Stimulated activated CD8-positive, alpha-beta memory T cell treated with anti-CD3 and anti-CD28 coated beads, Interleukin-15, amount 100 ng/mL, for 24 hours (primary cell): ENCODE measurements around the gene FNBP1L.
A peak's percentile ranks its signal among the peaks of the same experiment; 100 is the strongest.

Experiments
- DNase-seq: peaks from one replicate; pipeline ENCODE4 v3.0.0-alpha.2; 2020; ENCODE audit warnings: low read depth

FNBP1L gene

DNA sequence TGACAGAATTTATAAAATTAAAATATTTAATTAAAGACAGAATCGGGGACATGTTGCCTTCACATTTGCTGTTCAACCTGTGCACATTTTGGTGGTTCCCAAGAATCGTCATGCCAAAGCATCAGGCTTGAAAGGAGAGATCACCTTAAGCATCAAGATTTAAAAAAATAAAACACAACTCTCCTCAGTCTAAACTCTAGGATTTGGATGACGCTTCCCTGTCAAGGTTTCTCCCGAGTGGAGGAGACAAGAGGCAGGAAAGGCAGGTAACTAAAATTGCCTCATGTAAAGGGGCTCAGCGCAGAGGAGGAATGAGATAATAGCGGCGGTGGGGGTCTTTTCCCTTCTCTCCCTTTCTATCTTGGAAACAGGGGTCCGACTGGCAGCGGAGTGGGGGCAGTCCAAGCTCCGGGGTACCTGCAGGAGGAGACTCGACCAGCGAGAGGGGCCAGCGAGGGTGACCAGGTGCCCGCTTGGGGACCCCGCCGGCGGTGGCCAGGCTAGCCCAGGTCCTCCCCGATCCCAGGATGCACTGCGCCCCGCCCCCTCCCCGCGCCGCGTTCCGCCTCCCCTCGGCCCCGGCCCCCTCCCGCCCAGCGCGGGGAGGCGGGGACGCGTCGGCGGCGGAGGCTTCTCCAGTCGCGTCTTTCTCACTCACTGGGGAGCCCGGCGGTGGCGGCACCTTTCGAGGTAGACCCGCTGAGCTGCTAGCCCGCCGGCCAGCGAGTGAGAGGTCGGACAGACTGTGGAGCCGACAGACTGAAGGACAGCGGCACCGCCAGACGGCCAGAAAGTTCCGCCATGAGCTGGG lies at the start of gene FNBP1L:
FNBP1L (plus strand) TSS at position 638 of the 811 bp plus-strand sequence; CDS start at position 802, 164 bp downstream.
- DNase-seq, result peak; percentile 19

DNA sequence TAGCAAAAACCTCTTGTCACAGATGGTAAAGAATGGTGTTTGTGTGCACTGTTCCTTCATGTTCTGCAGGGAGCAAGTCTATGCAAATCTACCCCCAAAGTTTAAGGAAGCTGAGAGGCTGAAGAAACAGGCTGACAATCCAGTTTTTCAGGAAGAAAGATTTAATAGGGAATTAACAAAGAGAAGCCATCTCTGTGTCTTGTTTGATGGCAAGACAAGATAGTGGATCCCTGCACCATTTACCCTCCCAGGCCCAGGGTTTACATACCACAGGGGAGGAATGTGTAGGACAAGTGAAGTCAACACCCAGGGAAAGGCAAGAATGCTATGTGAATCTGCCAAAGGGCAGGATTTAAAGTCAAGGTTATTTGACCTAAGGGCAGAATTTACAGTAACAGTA lies 48.1 kb upstream of the FNBP1L start:
- DNase-seq, result no peak

DNA sequence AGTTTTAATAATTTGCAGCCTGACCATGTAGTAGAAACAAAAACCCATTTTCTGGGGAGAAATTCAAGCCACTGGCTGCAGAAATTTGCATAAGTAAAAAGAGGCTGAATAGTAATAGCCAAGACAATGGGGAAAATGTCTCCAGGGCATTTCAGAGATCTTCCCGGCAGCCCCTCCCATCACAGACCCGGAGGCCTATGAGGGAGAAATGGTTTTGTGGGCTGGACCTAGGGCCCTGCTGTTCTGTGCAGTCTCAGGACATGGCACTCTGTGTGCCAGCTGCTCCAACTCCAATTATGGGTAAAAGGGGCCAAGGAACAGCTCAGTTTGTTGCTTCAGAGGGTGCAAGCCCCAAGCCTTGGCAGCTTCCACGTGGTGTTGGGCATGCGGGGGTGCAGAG lies 39.7 kb upstream of the FNBP1L start:
- no peak for DNase-seq

DNA sequence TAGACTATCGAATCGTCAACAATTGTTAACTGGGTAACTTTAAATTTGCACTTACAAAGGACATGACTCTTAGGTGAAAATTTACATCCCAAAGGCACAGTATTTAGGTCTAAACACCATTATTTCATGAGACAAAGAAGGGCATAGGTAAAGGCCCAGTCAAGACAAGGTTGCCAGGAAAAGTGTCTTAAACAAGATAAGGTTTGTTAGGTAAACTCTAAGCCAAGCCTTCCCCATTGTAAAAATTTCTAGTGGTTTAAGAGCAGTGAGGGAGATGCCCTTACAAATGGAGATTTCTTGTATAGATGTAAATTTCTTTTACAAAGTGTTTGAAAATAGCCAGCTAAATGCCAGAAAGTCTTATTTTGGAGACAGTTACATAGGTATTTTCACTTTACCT lies 36.9 kb upstream of the FNBP1L start:
- DNase-seq, result no peak

DNA sequence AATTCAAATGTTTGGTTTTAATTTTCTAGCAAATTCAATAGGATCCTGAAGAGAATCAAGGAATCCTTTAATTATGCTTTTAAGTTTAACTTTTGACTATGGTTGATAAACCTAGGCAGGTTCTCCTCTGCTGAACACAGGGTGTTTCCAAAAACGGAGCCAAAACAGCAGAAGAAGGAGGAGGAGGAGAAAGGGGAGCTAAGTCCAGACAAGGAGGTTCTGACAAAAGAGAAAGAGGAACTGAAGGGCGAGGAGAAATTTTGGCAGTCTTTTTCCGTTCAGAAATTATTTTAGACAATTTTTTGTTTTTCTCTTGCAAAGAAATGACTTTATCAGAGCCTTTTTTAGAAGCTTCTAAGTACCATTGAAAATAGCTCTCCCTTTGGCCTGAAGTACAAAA lies 33.2 kb upstream of the FNBP1L start:
- no peak for DNase-seq

DNA sequence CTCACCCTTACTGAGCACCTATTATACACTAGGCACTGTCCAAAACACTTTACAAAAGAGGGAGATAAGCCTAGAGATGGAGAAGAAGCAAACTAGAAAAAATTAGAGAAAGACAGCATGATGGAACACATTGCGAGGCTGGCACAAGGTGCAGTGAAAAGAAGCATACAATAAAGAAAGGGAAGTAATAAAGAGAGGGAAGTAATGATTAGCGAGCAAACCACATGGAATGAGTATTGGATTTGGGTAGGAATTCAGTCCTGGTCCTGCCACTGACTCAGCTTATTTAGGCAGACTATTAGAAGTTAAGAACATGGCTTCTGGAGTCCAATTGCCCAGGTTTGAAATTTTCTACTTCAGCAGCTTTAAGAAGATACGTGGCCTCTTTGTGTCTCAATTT lies 32.6 kb upstream of the FNBP1L start:
- DNase-seq, result no peak

DNA sequence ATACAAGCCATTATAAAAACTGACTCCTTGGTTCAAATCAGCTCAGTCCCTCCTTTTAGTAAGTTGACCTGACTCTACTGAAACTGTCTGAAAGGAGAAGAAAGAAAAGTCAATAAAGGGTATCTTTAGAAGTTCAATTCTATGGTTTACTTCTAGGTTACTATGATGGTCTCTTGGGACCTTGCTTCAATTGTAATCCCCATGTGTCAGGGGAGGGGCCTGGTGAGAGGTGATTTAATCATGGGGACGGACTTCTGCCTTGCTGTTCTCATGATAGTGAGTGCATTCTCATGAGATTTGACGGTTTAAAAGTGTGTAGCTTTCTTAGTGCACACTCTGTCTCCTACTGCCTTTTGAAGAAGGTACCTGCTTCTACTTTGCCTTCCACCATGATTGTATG lies 31.7 kb upstream of the FNBP1L start:
- DNase-seq, result no peak

DNA sequence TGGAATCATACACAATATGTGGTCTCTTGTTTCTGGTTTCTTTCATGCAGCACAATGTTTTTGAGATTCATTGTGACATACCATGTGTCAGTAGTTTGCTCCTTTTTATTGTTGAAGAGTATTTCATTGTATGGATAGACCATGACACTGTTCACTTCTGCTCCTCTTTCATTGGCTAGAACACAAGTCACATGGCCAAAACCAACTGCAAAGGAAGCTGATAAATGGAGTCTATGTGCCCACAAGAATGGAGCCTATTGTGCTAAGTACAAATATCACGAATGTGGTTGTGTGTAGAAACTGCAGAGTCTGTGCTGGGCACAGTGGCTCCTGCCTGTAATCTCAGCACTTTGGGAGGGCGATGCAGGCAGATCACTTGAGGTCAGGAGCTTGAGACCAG lies 28.6 kb upstream of the FNBP1L start:
- no peak for DNase-seq

DNA sequence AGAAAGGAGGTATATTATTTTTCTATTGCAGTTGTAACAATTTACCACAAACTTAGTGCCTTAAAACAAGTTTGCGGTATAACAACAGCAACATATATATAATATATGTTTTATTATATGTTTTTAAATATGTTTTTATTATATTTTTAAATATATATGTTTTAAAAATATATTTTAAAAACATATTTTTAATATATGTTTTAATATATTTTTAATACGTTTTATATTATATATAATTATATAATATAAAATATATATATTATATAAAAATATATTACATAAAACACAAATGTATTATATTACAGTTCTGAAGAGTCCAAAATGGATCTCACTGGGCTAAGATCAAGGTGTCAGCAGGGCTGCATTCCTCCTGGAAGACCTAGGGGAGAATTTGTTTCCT lies 27.5 kb upstream of the FNBP1L start:
- DNase-seq, result no peak

DNA sequence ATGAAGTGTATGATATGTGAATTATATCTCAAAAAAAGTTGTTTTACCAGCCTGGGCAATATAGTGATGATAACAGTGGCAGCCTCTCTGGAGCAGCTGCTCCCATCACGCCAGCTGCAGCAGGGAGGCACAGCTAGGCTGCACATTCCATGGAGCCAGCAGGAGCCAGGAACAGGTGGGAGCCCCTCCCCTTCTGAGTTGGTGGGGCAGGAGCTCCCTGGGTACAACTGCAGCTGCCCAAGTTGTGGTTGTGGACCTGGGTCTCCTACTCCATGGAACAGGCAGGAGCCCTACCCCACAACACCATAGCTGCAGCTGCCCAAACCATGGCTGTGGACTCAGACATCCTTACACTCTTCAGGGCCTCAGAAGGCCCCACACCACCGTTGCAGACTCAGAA lies 21.7 kb upstream of the FNBP1L start:
- DNase-seq, result no peak

DNA sequence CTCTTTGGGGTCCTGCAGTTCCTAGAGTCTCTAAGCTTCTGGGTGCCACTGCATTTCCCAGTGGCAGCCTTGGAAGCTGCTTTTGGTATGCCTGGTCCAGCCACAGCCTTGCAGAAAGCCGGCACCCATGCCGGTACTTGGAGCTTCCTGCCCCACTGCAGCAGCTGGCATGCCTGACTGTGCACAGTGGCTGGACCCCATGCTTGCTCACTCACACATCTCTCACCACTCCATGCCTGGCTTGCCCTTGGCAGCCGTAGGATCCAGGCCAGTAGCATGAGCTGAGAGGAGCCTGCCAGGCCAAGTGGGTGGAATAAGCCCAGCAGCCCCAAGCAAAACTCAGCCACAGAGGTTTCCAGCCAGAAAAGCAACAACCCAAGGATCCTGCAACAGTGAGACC lies 20.3 kb upstream of the FNBP1L start:
- DNase-seq, result no peak

DNA sequence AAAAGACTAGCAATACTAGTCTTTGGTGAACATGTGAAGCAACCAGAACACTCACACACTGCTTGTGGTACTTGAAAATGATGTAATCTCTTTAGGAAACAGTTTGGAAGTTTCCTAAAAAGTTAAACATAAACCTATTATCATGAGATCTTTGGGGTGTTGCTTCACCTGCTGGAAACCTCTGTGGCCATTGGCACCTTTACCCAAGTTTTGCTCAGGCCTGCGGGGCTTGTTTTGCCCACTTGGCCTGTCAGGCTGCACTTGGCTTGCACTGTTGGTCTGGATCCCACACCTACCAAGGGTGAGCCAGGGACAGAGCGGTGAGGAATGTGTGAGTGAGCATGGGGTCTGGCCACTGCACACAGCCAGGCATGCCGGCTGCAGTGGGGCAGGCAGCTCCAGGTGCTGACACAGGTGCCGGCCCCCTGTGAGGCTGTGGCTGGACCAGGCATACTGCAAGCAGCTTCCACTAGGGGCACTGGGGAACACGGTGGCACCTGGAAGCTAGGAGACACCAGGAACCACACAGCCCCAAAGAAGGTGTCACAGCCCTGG lies 14.4 kb upstream of the FNBP1L start:
- no peak for DNase-seq

DNA sequence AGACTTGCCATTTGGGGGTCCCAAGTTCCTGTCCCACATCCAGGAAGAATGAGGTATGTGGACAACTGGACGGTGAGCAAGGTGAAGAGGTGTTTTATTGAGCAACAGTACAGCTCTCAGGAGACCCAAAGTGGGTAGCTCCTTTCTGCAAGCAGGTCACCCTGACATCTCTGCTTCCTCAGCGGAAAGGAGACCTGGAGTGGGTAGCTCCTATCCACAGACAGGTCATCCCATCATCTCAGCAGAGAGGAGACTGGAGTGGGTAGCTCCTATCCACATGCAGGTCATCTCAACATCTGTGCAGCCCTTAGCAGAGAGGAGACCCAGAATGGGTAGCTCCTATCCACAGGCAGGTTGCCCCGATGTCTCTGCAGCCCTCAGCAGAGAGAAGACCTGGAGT lies 13.8 kb upstream of the FNBP1L start:
- DNase-seq, result no peak

DNA sequence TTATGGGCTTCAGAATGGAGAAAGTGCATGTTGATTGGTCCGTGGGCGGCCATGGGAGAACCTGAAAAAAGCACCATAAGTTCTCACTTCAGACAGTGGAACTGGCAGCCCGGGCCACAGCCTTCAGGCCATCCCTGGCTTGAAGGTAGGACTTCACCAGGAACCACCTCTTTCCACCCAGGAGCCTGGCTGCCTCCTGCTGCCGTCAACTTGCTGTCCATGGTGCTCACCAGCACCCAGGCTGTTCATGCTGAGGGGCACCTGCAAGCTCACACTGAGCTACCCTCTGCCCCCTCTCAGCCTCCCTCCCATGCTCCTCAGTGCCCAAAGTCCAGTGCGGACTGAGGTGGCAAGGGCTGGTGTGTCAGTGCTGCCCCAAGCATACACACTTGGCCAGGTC lies 12.9 kb upstream of the FNBP1L start:
- DNase-seq, result no peak

DNA sequence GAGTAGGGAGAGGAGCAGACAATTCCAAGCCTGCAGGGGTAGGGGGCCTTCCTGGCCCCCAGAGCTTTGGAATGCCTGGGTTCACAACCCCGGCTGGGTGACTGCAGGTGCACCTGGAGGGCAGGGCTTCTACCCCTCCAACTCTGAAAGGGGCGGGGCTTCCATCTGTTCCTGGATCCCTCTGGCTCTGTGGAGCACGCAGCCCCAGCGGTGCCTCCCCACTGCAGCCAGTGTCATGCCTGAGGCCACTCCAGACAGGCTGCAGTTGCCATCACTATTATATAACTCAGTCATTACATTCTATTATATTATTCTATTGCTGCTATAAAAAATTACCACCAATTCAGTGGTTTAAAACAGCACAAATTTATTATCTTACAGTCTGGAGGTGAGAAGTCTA lies 12.5 kb upstream of the FNBP1L start:
- DNase-seq, result no peak

DNA sequence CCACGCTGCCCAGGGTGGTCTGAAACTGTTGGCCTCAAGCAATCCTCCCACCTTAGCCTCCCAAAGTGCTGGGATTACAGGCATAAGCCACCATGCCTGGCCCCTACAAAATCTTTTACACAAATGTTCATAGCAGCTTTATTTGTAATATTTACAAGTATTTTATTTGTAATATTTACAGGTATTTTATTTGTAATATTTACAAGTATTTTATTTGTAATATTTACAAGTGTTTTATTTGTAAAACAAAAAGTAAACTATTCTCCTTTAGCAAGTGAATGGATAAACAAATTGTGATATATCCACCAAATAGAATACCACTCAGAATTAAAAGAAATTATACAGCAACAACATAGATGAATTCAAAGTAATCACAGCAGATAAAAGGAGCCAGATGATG lies 11.4 kb upstream of the FNBP1L start:
- DNase-seq, result no peak

DNA sequence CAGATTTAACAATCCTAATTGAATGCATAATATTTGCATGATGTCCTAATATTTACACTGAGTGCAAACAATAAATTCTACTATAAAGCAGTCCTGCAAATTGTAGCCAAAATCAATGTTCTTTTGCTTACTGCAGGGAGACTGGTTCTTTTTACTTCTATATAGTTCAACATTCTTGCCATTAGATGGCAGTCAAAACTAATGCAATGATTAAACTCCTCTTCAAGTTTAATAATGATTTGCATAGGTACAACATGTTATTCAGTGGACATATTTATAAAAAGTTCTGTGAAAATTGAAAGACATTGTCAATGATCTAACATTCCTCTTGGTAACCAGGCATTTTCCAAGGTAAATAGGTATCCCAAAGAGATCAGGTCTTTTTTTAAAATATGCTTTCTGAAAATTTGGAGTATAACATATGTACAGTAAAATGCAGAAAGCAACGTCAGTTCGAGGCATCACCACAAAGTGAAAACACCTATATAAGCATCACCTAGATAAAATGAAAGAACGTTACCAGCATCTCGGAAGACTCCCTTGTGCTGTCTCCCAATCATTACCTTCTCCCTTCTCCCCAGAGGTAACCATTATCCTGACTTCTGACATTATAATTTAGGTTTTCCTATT lies 9.8 kb upstream of the FNBP1L start:
- DNase-seq, result no peak

DNA sequence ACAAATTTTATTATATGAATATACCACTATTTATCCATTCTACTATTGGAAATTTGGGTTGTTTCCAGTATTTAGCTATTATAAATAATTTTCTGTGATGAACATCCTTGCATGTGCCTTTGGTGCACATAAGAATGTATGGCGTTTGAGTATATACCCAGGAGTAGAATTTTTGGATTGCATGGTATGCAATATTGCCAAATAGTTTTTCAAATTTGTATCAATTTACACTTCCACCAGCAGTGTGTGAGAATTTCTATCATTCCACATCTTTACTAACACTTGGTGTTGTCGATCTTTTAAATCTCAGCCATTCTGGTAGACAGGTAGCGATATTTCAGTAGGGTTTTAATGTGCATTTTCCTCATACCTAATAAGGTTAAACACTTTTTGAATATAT lies 9.2 kb upstream of the FNBP1L start:
- no peak for DNase-seq

DNA sequence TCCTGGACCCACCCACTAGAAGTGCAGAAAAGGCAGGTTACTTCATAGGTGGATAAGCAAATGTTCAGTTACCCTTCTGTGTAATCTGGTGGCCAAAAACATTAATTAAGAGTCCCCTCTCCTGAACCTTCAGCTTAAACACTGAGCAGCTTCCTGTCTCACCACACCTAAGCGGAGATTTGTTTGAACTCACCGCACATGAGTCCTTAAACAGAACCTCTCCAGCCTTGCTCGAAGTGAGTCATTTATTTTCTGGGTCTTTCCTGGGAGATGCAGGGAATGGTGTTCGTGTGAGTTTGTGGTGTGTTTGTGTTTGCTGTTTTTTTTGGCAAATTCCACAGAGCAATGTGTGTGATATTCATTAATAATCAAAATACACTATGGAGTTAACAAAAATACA lies 7.6 kb upstream of the FNBP1L start:
- DNase-seq, result no peak

DNA sequence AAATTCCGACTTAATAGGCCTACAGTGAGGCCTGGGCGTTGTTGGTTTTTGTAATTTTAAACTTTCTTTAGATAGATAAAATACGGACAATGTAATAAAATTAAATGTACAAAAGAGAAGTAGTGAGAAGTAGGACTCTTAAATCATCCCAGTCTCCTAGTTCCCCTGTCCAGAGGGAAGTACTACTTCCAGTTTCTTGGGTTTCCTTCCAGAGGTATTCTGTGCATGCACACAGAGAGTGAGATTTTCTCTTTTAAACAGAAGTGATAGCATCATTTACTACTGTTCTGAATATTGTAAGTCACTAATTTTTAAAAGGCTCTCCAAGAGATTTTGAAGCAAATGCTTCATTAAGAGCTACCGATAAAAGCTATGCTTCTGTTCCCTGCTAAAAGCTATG lies 7.2 kb upstream of the FNBP1L start:
- no peak for DNase-seq

DNA sequence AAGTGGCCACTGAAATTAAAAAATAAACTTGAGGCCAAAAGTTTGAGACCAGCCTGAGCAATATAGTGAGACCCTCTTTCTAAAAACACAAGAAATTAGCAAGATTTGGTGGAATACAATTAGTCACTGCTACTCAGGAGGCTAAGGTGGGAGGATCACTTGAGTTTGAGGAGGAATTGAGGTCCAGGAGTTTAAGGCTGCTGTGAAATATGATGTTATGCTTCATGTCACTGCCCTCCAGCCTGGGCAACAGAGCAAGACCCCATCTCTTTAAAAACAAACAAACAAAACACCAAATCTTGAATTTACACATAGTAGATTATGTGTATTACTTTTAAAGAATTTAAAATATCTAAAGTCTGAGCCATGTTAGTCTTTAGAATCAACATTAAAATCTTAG lies 6.3 kb upstream of the FNBP1L start:
- DNase-seq, result no peak

DNA sequence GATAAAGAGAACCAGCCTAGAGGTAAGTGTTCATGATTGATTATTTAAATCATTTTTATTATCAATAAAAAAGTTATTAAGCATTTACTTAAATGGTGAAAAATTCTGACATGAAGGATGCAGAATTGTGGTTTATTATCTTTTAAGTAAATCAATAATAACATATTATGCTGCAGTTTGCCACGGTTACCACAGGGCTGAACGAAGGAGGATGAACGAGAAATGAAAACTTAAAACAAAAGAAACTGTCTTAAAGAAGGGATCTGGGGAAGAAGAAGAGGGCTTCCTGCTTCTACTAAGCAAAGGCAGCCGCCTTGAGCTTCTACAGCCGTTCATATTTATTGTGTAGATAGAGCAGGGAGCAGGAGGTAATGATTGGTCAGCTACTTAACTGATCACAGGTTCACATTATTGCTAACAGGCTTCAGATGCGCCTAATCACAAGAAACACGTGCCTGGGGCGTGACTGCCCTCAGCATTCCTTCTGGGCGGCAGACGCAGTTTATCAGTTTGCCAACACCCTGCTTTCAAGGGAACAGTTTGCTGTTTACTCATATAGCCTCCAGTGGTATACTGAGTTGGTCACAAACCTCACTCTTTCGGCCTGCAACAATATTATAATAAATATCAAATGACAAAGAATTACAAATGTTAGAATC lies 5.8 kb upstream of the FNBP1L start:
- DNase-seq, result no peak

DNA sequence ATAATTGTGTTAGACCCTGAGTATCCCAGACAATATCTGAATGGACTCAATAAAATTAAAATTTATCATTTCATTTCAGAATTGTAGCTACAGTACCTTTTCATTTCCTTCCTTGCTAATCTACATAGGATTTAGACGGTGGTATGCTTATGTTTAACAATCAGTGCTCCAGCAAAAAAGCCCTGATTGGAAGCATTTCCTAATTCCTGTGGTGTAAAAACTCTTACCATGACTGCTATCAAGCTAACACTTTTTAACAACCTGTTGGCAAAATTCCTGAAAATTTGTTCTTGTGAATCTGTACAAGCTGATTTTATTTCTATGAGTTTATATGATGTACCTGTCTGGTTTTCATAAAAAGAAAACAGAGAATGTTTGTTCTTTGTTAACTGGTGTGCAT lies 5.2 kb upstream of the FNBP1L start:
- DNase-seq, result no peak
